ENCODE measurements around the gene CRYAA. TPM values are rescaled to one million over a fixed set of nuclear protein-coding genes. Genes with fewer than 3 reads are reported as not detected.
A peak's percentile ranks its signal among the peaks of the same experiment; 100 is the strongest.

The CRYAA gene
- total RNA-seq, 1 experiment from 2014 or later: not detected

DNA sequence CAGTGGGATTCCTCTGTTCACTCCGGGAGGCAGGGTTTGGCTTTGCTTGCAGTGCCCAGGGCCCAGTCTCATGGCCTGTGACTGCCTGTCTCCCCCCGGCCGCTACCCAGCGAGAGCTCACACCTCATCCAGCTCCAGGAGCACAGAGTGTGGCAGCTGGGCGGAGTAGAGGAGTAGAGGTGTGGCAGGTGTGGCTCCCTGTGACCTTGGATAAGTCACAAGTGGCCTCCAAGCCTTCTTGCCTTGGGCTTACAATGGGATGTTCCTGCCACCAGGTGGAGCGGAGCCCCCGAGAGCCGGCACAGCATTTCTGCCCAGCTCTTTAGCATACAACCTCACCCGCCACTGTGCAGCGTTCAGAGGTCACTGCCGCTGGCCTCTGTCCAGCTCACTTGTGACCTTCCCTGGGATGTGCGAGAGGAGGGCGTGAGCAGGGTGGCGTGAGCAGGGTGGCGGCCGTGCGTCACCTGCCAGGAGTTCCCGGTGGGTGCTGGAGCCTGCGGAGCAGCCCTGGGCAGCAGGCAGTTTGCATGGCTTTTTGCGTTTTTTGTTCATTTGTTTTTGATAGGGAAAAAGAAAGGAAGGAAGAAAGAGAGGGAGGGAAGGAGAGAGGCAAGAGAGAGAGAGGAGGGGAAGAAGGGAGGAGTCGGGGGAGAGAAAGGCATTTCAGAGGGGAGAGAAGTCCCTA is 42.4 kb downstream of the CRYAA start:
- Histone ChIP-seq H3K36me3 (ENCODE audit: control insufficient read depth in 1 of 2, insufficient read depth in 2 of 2, low read length in 2 of 2) (no peaks in the 10 kb centered on the region), H3K79me2 (ENCODE audit: insufficient read depth, low read length) (no peaks in the 10 kb centered on the region), H3K9ac (ENCODE audit: low read length) (no peak overlapping the region), H2AFZ (ENCODE audit: low read depth, low read length, poor library complexity, severe bottlenecking) (no peak overlapping the region), H3K9me2 (ENCODE audit: insufficient read depth) (no peaks in the 10 kb centered on the region), H3K4me1 (ENCODE audit: control insufficient read depth in 1 of 2, insufficient read depth in 2 of 2, low read length in 2 of 2) (peaks cover 0 to 8% of the 10 kb centered on the region in 2 experiments; a peak in 2 of 4 replicates), H3K4me2 (ENCODE audit: low read length) (no peak overlapping the region), H3K27ac (ENCODE audit: low read depth, low read length) (no peak overlapping the region), H3K27me3 (ENCODE audit: insufficient read depth, low read length) (0 out of 2 replicates have a peak, but pooled peaks cover 2% of the 10 kb centered on the region), H4K20me1 (ENCODE audit: insufficient read depth) (no peaks in the 10 kb centered on the region), H3K4me3 (replicated peaks in 1 of 2; ENCODE audit: low read depth in 1 of 2, low read length in 2 of 2) (no peak overlapping the region), H3K9me3 (ENCODE audit: control insufficient read depth in 1 of 2, insufficient read depth in 1 of 2, low read depth in 1 of 2, low read length in 2 of 2) (no peaks in the 10 kb centered on the region)
- TF ChIP-seq JUND (IDR thresholded peaks at IDR 0.05) (no peak), RAD21 (IDR thresholded peaks at IDR 0.05; ENCODE audit: low read depth) (peak; percentile 36; the same call in 1 of the 2 replicates)
- TF ChIP-seq, protein P1, sequence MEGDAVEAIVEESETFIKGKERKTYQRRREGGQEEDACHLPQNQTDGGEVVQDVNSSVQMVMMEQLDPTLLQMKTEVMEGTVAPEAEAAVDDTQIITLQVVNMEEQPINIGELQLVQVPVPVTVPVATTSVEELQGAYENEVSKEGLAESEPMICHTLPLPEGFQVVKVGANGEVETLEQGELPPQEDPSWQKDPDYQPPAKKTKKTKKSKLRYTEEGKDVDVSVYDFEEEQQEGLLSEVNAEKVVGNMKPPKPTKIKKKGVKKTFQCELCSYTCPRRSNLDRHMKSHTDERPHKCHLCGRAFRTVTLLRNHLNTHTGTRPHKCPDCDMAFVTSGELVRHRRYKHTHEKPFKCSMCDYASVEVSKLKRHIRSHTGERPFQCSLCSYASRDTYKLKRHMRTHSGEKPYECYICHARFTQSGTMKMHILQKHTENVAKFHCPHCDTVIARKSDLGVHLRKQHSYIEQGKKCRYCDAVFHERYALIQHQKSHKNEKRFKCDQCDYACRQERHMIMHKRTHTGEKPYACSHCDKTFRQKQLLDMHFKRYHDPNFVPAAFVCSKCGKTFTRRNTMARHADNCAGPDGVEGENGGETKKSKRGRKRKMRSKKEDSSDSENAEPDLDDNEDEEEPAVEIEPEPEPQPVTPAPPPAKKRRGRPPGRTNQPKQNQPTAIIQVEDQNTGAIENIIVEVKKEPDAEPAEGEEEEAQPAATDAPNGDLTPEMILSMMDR (IDR thresholded peaks at IDR 0.05 in 2 of 3, conservative IDR thresholded peaks at IDR 0.05 in 1 of 3; ENCODE audit: borderline replicate concordance in 1 of 3, insufficient read depth in 1 of 3, low read depth in 2 of 3, low read length in 2 of 3): peak in 2 of 3 experiments; percentile 25 to 38; a peak in 4 of 6 replicates
- intact Hi-C loops (cut with micrococcal nuclease): no loop called here
- POLR2A ChIA-PET: no interaction called here
- peak; percentile 80 for ATAC-seq
- CTCF ChIA-PET: no interaction called here
- DNase-seq (ENCODE audit: low read depth, low spot score): peak; percentile 4
- BruUV-seq (replicated peaks): no TSS peak
- RAD21 ChIA-PET (ENCODE audit: low non-redundant PET in 1 of 2, low total read pairs in 2 of 2, uncharacterized antibody in 2 of 2, unreplicated experiment in 2 of 2): no interaction called here

DNA sequence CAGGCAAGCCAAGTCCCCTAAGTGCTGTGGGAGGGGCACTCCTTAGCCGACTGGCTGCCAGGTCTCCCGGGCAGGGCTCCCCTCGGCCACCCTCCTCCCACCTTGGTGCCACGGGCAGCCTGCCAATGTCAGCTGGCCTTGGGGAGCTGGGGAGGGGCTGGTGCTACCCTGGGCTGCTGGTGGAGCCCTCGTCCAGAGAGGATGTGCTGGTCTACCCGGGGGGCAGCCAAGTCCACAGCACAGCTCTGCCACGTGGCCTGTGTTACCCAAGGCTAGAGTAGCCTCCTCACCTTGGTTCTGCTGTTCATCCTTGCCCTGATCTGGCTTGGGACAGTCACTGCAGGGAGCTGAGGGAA is 42.9 kb downstream of the CRYAA start:
- Histone ChIP-seq H3K4me1 (ENCODE audit: control insufficient read depth in 1 of 2, insufficient read depth in 2 of 2, low read length in 2 of 2) (peaks cover 0 to 8% of the 10 kb centered on the region in 2 experiments; a peak in 2 of 4 replicates), H3K9me2 (ENCODE audit: insufficient read depth) (no peaks in the 10 kb centered on the region), H3K36me3 (ENCODE audit: control insufficient read depth in 1 of 2, insufficient read depth in 2 of 2, low read length in 2 of 2) (no peaks in the 10 kb centered on the region), H4K20me1 (ENCODE audit: insufficient read depth) (no peaks in the 10 kb centered on the region), H3K79me2 (ENCODE audit: insufficient read depth, low read length) (no peaks in the 10 kb centered on the region), H3K9ac (ENCODE audit: low read length) (no peak overlapping the region), H3K4me3 (replicated peaks in 1 of 2; ENCODE audit: low read depth in 1 of 2, low read length in 2 of 2) (no peak overlapping the region), H3K9me3 (ENCODE audit: control insufficient read depth in 1 of 2, insufficient read depth in 1 of 2, low read depth in 1 of 2, low read length in 2 of 2) (no peaks in the 10 kb centered on the region), H3K27ac (ENCODE audit: low read depth, low read length) (no peak overlapping the region), H3K27me3 (ENCODE audit: insufficient read depth, low read length) (0 out of 2 replicates have a peak, but pooled peaks cover 2% of the 10 kb centered on the region), H3K4me2 (ENCODE audit: low read length) (no peak overlapping the region), H2AFZ (ENCODE audit: low read depth, low read length, poor library complexity, severe bottlenecking) (no peak overlapping the region)
- ChIA-PET RAD21 (ENCODE audit: low non-redundant PET in 1 of 2, low total read pairs in 2 of 2, uncharacterized antibody in 2 of 2, unreplicated experiment in 2 of 2) (no interaction called here), POLR2A (no interaction called here), CTCF (no interaction called here)
- BruUV-seq (replicated peaks): no TSS peak
- DNase-seq (ENCODE audit: low read depth, low spot score): no peak
- ATAC-seq: no peak
- intact Hi-C loops (cut with micrococcal nuclease): no loop called here
- TF ChIP-seq CBX3 (IDR thresholded peaks at IDR 0.05; ENCODE audit: low read depth): no peak
- TF ChIP-seq, protein P2, sequence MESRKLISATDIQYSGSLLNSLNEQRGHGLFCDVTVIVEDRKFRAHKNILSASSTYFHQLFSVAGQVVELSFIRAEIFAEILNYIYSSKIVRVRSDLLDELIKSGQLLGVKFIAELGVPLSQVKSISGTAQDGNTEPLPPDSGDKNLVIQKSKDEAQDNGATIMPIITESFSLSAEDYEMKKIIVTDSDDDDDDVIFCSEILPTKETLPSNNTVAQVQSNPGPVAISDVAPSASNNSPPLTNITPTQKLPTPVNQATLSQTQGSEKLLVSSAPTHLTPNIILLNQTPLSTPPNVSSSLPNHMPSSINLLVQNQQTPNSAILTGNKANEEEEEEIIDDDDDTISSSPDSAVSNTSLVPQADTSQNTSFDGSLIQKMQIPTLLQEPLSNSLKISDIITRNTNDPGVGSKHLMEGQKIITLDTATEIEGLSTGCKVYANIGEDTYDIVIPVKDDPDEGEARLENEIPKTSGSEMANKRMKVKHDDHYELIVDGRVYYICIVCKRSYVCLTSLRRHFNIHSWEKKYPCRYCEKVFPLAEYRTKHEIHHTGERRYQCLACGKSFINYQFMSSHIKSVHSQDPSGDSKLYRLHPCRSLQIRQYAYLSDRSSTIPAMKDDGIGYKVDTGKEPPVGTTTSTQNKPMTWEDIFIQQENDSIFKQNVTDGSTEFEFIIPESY (IDR thresholded peaks at IDR 0.05; ENCODE audit: extremely low read depth, insufficient replicate concordance, low read length): no peak
- no peak for TF ChIP-seq RAD21 (IDR thresholded peaks at IDR 0.05; ENCODE audit: low read depth)
- TF ChIP-seq, protein P1 (IDR thresholded peaks at IDR 0.05 in 2 of 3, conservative IDR thresholded peaks at IDR 0.05 in 1 of 3; ENCODE audit: borderline replicate concordance in 1 of 3, insufficient read depth in 1 of 3, low read depth in 2 of 3, low read length in 2 of 3): no peak
- no peak for TF ChIP-seq SIN3A (IDR thresholded peaks at IDR 0.05; ENCODE audit: low read depth)
- no peak for TF ChIP-seq ELF1 (IDR thresholded peaks at IDR 0.05; ENCODE audit: borderline replicate concordance, low read depth)
- TF ChIP-seq SP1 (IDR thresholded peaks at IDR 0.05; ENCODE audit: low read depth): no peak
- TF ChIP-seq TCF7L2 (IDR thresholded peaks at IDR 0.05; ENCODE audit: borderline replicate concordance, extremely low read depth, insufficient read depth, insufficient read length): no peak
- no peak for TF ChIP-seq EGR1 (IDR thresholded peaks at IDR 0.05; ENCODE audit: low read depth)
- no peak for TF ChIP-seq CEBPB (IDR thresholded peaks at IDR 0.05; ENCODE audit: low read depth)
- TF ChIP-seq YY1 (IDR thresholded peaks at IDR 0.05; ENCODE audit: extremely low read depth, insufficient replicate concordance, low read depth, low read length): no peak
- TF ChIP-seq EZH2 (IDR thresholded peaks at IDR 0.05): no peak
